T follicular helper cell (primary cell): ENCODE results near the gene DAB2.

ENCODE experiments used
- DNase-seq: peaks from one replicate; pipeline ENCODE4 v3.0.0-alpha.2; 2020; ENCODE audit warnings: low read depth

Gene DAB2

GRCh38 chr5:39381376-39381775, 43.4 kb downstream of the DAB2 start:
- DNase-seq, result no peak

- no peak for DNase-seq
These were observed 45.1 kb downstream of the DAB2 start for GRCh38 chr5:39379693-39380092.

GRCh38 chr5:39377613-39378012, 47.2 kb downstream of the DAB2 start:
- no peak for DNase-seq

- no peak for DNase-seq
These were observed 48.5 kb downstream of the DAB2 start for GRCh38 chr5:39376293-39376714.

GRCh38 chr5:39373791-39374190, 51.0 kb downstream of the DAB2 start:
- no peak for DNase-seq

- DNase-seq, result no peak
These were observed 53.5 kb downstream of the DAB2 start for GRCh38 chr5:39371367-39371635.

GRCh38 chr5:39370555-39371366, 54.0 kb downstream of the DAB2 start:
- DNase-seq, result no peak

- DNase-seq, result no peak
These were observed 55.5 kb downstream of the DAB2 start for GRCh38 chr5:39369123-39369815.

- DNase-seq, result no peak
These were observed 56.7 kb downstream of the DAB2 start for GRCh38 chr5:39368116-39368515.

GRCh38 chr5:39367711-39368110, 57.1 kb downstream of the DAB2 start:
- no peak for DNase-seq

- no peak for DNase-seq
These were observed 60.4 kb downstream of the DAB2 start, which contains the start of gene C9 for GRCh38 chr5:39364367-39364766. TSS of gene C9 (minus strand) at chr5:39364495. CDS start at chr5:39364464, 31 bp downstream.

- DNase-seq, result no peak
These were observed 61.6 kb downstream of the DAB2 start for GRCh38 chr5:39363217-39363616.

GRCh38 chr5:39362646-39363045, 62.1 kb downstream of the DAB2 start:
- no peak for DNase-seq

- DNase-seq, result no peak
These were observed 63.5 kb downstream of the DAB2 start for GRCh38 chr5:39361306-39361705.

GRCh38 chr5:39360471-39361111, 64.2 kb downstream of the DAB2 start:
- no peak for DNase-seq

GRCh38 chr5:39356263-39356662, 68.5 kb downstream of the DAB2 start:
- no peak for DNase-seq

GRCh38 chr5:39355324-39355723, 69.5 kb downstream of the DAB2 start:
- no peak for DNase-seq

- no peak for DNase-seq
These were observed 70.9 kb downstream of the DAB2 start for GRCh38 chr5:39353717-39354399.

- DNase-seq, result no peak
These were observed 71.8 kb downstream of the DAB2 start for GRCh38 chr5:39352951-39353350.

GRCh38 chr5:39352170-39352569, 72.6 kb downstream of the DAB2 start:
- no peak for DNase-seq

- DNase-seq, result no peak
These were observed 75.3 kb downstream of the DAB2 start for GRCh38 chr5:39349484-39349883.

GRCh38 chr5:39342460-39342859, 82.3 kb downstream of the DAB2 start:
- no peak for DNase-seq

GRCh38 chr5:39341896-39342295, 82.9 kb downstream of the DAB2 start:
- DNase-seq, result no peak
